M059J (cell line): ENCODE results near the gene CD47. TPM values are rescaled to one million over a fixed set of nuclear protein-coding genes. Genes with fewer than 3 reads are reported as not detected.

Source experiments
- DNase-seq: peaks from one replicate; pipeline ENCODE4 v3.0.0-alpha.2; 2012; ENCODE audit warnings: low read depth
- total RNA-seq: library from RNA; depleted of rRNA; stranded (reverse); fragments of >200 nt; shearing (Covaris generic); gene quantifications from 2 replicates; pipeline ENCODE4 v1.2.3, GENCODE V29; 2014; rRNA removed

Gene CD47
- total RNA-seq, 1 experiment from 2014 or later: 189 TPM

GRCh38 chr3:108013141-108014055 is 77.4 kb downstream of the CD47 start:
- no peak for DNase-seq

GRCh38 chr3:108012304-108012703 is 78.5 kb downstream of the CD47 start:
- no peak for DNase-seq

GRCh38 chr3:108011616-108012015 is 79.2 kb downstream of the CD47 start:
- DNase-seq: no peak

DNA sequence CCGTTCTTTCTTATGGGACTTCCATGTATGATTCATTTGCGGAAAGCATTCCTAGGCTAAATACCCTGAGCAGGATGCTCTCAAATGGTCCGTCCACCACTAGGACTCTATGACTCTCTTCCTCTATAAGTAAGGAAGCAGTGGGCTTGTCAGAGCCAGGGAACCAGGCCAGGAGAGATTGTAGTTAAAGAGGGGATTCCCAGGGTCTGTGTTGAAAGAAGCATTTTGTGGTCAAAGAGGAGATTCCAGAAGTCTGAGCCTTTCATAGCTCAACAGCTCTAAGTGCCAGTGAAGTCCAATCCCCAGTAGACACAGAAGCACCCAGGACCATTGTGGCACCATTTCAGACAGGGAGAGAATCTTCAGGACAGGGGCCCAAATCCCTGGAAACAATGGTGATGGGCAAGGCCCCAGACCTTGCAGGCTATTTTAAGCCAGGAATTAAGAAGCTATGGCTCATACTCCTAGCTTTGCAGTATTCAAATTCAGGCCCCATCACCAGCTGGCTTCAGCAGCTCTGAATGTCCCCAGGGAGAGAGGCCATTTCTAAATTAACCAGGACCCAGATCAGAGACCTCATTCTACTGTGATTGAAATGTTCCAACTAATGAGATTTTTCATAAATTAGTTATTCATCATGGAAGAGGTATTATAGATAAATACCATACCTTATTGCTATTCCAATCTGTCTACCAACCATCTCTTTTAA is 81.7 kb downstream of the CD47 start:
- DNase-seq: peak; percentile 79

DNA sequence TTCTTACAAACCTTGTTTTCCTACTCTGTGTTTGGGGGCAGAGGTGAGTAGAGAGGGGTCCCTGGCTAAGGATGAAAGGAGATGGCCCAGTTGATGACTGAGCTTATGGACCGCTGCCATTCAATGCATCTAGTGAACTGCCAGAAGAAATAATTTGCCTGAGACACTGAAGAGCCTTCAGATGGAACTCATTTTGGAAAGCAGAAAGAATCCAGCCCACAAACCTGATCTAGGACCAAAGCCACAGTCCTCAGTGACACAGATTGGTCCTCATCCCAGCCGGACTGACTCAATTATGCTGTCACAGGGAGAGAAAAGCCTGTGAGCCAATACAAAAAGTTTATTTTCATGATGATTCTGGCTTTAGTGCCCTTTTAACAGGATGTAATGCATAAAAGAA is 82.7 kb downstream of the CD47 start:
- no peak for DNase-seq

DNA sequence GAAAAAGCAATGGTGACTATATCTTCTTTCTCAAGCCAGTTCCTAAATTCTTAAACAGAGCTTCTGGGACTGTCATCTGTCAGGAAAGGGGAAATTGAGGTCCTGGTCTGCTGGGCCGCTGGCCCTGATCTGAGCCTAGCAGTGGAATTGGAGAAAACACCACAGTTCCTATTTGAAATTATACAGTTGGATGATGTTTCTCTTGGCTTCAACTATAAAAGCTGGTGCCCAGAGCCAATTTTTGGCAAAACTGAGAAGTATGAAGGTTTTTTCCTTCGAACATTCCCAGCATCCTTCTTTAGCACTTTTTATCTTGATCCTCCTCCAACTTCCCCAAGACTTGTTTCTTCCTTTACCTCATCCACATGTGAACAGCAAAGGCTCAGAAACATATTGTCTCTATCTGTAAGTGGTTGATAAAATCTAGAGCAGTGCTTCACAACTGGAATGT is 83.9 kb downstream of the CD47 start:
- DNase-seq: no peak

- no peak for DNase-seq
These were observed 84.6 kb downstream of the CD47 start for GRCh38 chr3:108006077-108006771.

DNA sequence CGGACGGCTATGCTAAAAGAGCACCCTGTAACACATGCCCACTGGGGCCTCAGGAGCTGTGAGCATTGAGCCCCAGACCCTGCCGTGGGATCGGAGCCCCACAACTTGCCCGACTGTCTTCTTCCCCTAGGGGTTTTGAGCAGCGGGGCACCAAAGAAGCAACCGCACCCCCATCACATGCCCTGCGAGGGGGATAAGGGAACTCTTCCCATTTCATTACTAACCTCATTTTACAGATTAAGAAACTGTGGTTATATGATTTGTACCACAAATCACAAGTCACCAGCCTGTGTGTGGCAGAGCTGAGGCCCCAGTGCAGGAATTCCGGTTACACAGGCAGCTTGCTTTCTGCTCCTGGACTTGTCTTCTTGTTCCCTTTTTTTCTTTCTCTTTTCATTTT is 86.2 kb downstream of the CD47 start:
- no peak for DNase-seq

- peak; percentile 67 for DNase-seq
These were observed 89.4 kb downstream of the CD47 start for GRCh38 chr3:108001457-108001856.

- peak; percentile 97 for DNase-seq
These were observed 91.5 kb downstream of the CD47 start for GRCh38 chr3:107999215-107999775.

DNA sequence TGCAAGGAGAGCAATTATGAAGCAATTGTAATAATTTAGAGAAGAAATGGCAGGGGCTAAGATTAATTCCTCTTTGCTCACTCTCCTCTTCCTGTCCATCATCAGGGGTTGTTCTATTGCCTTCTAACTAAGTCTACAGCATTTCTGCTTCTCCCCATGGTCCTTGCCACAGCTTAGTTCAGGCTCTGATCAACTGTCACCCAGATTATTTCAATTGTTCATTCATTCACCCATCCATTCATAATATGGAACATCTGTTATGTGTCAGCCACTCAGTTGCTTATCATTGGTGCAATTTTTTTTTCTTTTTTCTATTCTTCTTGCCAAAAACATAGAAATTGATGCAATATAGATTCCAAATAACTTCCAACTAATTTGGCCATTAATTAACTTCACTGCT is 93.2 kb downstream of the CD47 start:
- peak; percentile 40 for DNase-seq

DNA sequence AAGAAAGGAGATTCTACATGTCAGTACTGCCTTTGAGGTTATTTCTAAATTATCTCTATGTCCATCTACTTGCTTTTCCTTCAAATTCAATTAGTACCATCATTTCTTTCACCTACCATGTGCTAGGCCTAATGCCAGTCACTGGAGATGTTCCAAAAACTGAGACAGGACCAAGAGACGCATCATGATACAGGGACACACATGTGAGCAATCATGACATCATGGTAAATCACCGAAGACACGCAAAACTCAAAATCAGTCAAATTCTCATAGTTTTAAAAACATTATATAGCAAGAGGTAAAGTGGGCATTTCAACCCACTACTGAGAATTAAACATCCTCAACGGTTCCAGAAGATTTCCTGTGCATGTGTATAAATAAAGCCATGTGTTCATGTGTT is 95.0 kb downstream of the CD47 start:
- DNase-seq: no peak

DNA sequence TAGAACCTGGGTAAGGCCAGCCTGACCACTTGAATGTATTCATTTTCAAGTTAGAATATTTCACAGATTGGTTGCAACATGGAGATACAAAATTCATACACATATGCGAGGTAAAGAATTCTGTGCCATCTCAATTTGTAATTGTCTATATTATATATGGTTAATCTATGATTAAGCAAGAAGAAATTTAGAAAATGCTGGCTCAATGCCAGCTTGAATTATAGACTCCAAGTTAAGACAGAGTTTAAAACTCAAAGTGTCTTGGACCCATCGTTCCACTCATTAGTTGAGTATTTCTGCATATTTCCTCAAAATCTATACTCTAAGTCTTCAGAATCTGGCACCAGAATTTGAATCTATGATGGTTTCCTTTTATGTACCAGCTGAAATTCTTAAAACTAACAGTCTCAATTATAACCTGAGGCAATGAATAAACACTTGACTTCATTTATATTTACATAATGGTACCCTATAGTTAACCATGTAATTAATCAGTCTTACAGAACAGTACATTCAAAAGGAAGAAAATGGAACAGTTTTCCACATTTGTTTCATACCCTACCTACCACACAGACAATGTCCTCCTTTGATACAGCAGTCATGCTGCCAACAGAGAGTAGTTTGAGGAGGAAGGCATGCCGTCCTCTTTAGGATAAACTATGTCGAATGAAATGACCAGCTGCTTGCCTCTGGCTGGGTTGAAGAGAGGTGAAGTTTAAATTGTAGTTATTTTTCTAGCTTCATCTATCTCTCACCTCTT is 95.7 kb downstream of the CD47 start:
- no peak for DNase-seq

GRCh38 chr3:107994181-107994580 is 96.7 kb downstream of the CD47 start:
- DNase-seq: no peak

DNA sequence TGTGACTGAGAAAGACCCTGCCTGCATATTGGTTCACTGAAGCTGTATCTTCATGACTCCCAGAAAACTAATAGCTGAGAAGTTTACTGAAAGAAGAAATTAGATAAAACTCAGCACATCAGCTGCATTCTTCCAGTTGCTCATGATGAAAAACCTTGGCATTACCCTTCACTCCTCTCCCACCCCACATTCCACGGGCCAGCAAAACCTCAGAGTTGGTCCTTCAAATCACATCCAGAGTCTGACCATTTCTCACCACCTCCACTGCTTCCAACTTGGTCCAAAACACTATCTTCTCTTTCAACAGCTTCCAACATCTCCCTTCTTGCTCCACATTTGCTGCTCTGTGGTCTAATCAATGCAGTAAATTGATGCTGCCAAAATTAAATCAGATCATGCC is 97.1 kb downstream of the CD47 start:
- peak; percentile 52 for DNase-seq

Other genes starting within 250 kb of the CD47 start
- gene IFT57, start 131.4 kb upstream of the CD47 start, total RNA-seq: 36.4 and 74.2 TPM in 2 replicates
- not detected in 2 replicates for gene HHLA2, start 205.5 kb upstream of the CD47 start, total RNA-seq